ENCODE data around the gene TRIM14.

The TRIM14 gene

GRCh38 chr9:98074115-98074990 is 44.7 kb downstream of the TRIM14 start:
- DNase-seq = peak; percentile 83
- Mint-ChIP-seq H3K9me3 (no peaks in the 10 kb centered on the region), H3K27ac (no peak overlapping the region), H3K4me1 (peaks cover 14% of the 10 kb centered on the region), H3K27me3 (ENCODE audit: low read depth, poor library complexity) (no peaks in the 10 kb centered on the region), H3K36me3 (ENCODE audit: low read depth) (peaks cover 12% of the 10 kb centered on the region), H3K4me3 (no peak overlapping the region)
- peak; percentile 99 for TF ChIP-seq CTCF (IDR thresholded peaks at IDR 0.05)

DNA sequence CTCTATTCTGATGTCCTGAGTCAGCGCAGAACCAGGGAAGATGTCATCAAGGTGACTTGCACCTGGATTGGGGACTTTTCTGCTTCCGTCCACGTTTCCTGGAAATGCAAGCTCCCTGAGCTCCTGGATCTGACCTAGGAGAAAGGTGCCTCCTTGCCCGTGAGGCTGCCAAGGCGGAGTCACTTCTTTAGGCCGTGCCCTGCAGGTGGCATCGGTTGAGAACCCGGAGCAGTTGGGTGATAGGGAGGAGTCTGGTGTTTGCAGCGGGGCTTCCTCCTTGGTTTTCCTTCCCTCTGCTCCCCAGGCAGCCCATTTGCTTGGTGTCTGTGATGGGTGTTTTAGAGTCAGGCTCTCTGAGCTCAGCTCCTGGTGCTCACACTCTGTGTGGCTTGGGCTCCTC is 47.3 kb downstream of the TRIM14 start:
- Mint-ChIP-seq H3K27ac (no peak overlapping the region), H3K27me3 (ENCODE audit: low read depth, poor library complexity) (no peaks in the 10 kb centered on the region), H3K9me3 (no peaks in the 10 kb centered on the region), H3K4me3 (no peak overlapping the region), H3K36me3 (ENCODE audit: low read depth) (peaks cover 1% of the 10 kb centered on the region), H3K4me1 (peaks cover 14% of the 10 kb centered on the region)
- no peak for TF ChIP-seq CTCF (IDR thresholded peaks at IDR 0.05)
- no peak for DNase-seq

DNA sequence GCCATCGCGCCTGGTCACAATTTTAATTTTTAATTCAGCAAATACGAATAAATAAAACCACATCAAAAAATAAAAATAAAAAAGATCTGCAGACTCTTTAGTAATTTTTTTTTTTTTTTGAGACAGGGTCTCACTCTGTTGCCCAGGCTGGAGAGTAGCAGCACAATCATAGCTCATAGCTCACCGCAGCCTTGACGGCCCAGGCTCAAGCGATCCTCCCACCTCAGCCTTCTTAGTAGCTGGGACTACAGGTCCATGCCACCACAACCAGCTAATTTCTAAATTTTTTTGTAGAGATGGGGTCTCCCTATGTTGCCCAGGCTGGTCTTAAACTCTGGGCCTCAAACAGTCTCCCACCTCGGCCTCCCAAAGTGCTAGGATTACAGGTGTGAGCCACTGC is 48.3 kb downstream of the TRIM14 start:
- H3K27ac Mint-ChIP-seq = no peak overlapping the region
- no peak for TF ChIP-seq CTCF (IDR thresholded peaks at IDR 0.05)

DNA sequence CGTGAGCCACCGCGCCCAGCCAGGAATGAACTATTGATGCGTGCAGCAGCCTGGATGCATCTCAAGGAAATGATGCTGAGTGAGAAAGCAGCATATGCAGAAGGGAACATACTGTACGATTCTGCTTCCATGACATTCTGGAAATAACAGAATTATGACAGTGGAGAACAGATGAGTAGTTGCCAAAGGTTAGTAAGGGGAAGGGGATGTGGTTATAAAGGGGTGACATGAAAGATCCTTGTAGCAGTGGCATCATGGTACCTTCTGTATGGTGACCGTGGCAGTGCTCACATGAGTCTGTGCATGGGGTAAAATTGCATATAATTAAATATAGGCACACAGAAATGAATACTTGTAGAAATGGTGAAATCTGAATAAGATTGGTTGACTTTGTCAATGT is 49.5 kb downstream of the TRIM14 start:
- no peak overlapping the region for H3K27ac Mint-ChIP-seq
- no peak for TF ChIP-seq CTCF (IDR thresholded peaks at IDR 0.05)

More for the DNA sequence above, 48.3 kb downstream of the TRIM14 start:
- peaks cover 12% of the 10 kb centered on the region for H3K36me3 Mint-ChIP-seq (ENCODE audit: low read depth)
- H3K27me3 Mint-ChIP-seq (ENCODE audit: low read depth, poor library complexity) = no peaks in the 10 kb centered on the region
- H3K4me1 Mint-ChIP-seq = peaks cover 12% of the 10 kb centered on the region
- no peak for DNase-seq
- no peaks in the 10 kb centered on the region for H3K9me3 Mint-ChIP-seq
- H3K4me3 Mint-ChIP-seq = no peak overlapping the region

DNA sequence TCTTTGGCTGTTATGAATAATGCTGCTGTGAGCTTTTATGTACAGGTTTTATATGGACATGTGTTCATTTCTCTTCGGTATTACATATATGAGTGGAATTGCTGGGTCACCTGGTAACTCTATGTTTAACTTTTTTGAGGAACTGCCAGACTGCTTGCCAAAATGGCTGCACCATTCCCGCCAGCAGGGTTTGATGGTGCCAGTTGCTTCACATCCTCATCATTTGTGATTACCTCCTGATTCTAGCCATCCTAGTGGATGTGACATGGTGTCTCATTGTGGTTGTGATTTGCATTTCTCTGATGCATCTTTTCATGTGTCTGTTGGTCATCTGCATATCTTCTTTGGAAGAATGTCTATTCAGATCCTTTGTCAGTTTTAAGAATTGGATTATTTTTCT is 51.8 kb downstream of the TRIM14 start:
- H3K36me3 Mint-ChIP-seq (ENCODE audit: low read depth) = peaks cover 38% of the 10 kb centered on the region
- no peak for TF ChIP-seq CTCF (IDR thresholded peaks at IDR 0.05)
- H3K27me3 Mint-ChIP-seq (ENCODE audit: low read depth, poor library complexity) = no peaks in the 10 kb centered on the region

More for the DNA sequence above, 49.5 kb downstream of the TRIM14 start:
- Mint-ChIP-seq H3K36me3 (ENCODE audit: low read depth) (peaks cover 20% of the 10 kb centered on the region), H3K27me3 (ENCODE audit: low read depth, poor library complexity) (no peaks in the 10 kb centered on the region), H3K4me1 (peaks cover 6% of the 10 kb centered on the region), H3K9me3 (no peaks in the 10 kb centered on the region), H3K4me3 (no peak overlapping the region)
- DNase-seq = no peak

DNA sequence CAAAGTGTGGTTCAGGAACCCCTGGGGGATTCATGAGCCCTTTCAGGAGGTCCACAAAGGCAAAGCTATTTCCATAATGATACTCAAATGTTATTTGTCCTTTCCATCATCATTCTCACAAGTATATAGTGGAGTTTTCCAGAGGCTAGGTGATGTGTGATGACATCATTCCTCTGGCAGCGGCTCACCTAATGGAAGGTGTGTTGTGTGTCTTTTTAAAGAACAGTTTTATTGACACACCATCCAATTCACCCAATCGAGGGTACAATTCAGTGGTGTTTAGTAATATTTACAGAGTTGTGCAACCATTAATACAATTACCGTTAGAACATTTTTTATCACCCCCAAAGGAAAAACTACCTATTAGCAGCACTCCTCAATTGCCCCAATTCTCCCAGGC is 52.8 kb downstream of the TRIM14 start:
- Mint-ChIP-seq H3K27ac (no peak overlapping the region), H3K27me3 (ENCODE audit: low read depth, poor library complexity) (no peaks in the 10 kb centered on the region), H3K4me1 (no peaks in the 10 kb centered on the region), H3K9me3 (no peaks in the 10 kb centered on the region), H3K4me3 (no peak overlapping the region), H3K36me3 (ENCODE audit: low read depth) (peaks cover 43% of the 10 kb centered on the region)
- no peak for DNase-seq
- TF ChIP-seq CTCF (IDR thresholded peaks at IDR 0.05) = no peak

More for the DNA sequence above, 51.8 kb downstream of the TRIM14 start:
- DNase-seq = no peak
- Mint-ChIP-seq H3K27ac (no peak overlapping the region), H3K4me1 (no peaks in the 10 kb centered on the region), H3K4me3 (no peak overlapping the region), H3K9me3 (no peaks in the 10 kb centered on the region)
